ENCODE data around the gene LGALS7.

Gene LGALS7

DNA sequence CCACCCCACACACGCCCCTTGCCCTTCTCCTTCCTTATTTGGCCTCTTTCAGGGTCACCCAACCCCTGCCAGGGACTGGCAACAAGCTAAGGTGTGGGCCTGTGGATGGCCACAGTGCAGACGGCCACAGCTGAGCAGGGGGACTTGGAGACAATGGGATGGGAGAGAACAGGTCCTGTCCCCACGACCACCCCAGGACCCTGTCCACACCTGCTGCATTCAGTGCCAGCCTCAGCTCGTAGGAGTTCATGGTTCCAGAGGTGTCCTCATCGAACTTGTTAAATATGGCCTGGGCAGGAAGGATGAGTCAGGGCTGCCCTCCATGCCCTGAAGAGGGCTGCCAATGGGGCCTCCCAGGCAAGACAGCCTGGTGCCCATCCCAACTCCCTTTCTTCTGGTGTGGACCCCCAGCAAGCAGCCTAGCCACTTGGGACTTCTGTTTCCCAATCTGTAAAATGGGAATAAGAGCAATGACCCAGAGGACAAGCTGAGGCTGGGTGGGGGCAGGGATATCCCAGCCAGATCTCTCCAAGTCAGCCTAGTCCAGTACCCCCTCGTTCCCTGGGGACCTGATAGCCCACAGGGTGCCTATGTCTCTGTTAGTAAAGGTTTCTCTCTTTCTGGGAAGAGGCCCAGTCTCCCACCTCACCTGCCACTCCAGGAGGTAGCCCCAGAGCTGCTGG lies 39.7 kb downstream of the LGALS7 start:
- no peak for DNase-seq (ENCODE audit: extremely low read depth, low read depth)
- TF ChIP-seq, protein P1, sequence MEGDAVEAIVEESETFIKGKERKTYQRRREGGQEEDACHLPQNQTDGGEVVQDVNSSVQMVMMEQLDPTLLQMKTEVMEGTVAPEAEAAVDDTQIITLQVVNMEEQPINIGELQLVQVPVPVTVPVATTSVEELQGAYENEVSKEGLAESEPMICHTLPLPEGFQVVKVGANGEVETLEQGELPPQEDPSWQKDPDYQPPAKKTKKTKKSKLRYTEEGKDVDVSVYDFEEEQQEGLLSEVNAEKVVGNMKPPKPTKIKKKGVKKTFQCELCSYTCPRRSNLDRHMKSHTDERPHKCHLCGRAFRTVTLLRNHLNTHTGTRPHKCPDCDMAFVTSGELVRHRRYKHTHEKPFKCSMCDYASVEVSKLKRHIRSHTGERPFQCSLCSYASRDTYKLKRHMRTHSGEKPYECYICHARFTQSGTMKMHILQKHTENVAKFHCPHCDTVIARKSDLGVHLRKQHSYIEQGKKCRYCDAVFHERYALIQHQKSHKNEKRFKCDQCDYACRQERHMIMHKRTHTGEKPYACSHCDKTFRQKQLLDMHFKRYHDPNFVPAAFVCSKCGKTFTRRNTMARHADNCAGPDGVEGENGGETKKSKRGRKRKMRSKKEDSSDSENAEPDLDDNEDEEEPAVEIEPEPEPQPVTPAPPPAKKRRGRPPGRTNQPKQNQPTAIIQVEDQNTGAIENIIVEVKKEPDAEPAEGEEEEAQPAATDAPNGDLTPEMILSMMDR (IDR thresholded peaks at IDR 0.05; ENCODE audit: low read depth, low read length, missing control alignments) = no peak

GRCh38 chr19:38733241-38733492 lies 40.1 kb downstream of the LGALS7 start:
- TF ChIP-seq, protein P1 (IDR thresholded peaks at IDR 0.05; ENCODE audit: low read depth, low read length, missing control alignments) = no peak
- H3K4me3 ChIP-seq (replicated peaks; ENCODE audit: low read depth, low read length) = no peak overlapping the region
- DNase-seq (ENCODE audit: extremely low read depth, low read depth) = no peak

More for the DNA sequence above, 39.7 kb downstream of the LGALS7 start:
- H3K4me3 ChIP-seq (replicated peaks; ENCODE audit: low read depth, low read length) = no peak overlapping the region

DNA sequence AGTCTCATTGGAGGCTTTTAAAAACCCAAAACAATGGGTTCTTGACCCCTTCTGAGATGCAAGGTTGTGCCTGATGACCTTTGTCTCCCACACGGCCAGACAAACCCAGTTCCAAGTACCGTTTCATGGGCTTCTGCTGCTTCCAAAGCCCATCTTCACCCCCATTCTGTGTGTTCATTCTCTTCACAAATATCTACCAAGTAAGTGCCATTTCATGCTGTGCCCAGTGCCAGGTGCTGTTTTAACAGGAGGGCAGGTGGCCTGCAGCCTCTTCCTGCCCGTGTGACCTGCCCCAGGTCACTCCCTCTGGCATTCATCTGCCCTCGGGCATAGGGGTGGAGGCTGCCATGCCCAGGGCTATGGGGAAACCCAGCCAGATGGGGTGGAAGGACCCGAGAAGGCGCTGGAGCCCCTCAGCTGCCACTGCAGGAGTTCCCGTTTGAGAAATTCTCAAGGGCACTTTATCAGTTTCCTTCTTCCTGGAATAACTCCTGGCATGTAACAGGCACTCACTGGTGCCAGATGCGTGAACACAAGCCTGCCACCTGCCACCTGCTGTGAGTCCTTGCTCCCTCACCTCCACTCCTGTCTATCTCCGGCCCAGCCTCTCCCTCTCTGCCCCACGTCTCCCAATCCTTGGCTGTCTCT lies 41.5 kb downstream of the LGALS7 start:
- no peak overlapping the region for H3K4me3 ChIP-seq (replicated peaks; ENCODE audit: low read depth, low read length)
- TF ChIP-seq, protein P1 (IDR thresholded peaks at IDR 0.05; ENCODE audit: low read depth, low read length, missing control alignments) = no peak
- no peak for DNase-seq (ENCODE audit: extremely low read depth, low read depth)

DNA sequence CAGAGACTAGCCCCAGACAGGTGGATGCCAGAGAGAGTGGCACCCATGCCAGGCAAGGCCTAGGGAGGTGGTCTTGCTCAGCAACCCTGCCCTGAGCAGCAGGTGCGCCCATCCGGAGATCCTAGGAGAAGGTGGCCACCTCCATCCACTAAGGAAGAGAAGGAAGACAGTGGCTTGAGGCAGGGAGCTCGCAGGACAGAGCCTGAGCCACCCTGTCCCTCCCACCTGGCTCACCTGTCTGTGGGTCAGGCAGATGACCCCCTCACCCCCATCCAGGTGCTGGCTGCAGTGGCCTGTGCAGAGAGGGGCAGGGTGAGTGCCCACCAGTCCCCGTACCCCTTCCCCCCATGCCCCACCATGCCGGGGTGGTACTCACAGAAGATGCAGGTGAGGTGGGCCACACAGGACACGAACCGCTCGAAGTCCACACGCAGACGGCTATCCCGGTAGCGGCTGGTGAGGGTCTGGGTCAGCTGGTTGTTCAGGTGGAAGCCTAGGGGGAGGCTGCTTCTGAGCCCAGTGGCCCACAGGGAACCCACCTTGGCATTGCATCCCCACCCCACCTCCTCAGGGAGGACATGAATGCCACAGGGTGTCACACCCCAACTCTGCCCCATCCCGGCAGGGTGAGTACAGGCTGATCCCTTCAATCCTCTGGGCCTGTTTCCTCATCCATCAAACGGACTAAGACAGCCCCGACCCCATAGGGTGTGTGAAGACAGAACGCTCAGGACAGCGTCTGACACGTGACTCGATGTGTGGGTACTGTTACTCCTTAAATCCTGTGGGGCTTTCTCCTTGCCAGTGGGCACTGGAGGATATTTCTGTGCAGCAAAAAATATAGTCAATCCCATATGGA lies 42.4 kb downstream of the LGALS7 start:
- no peak for DNase-seq (ENCODE audit: extremely low read depth, low read depth)
- TF ChIP-seq, protein P1 (IDR thresholded peaks at IDR 0.05; ENCODE audit: low read depth, low read length, missing control alignments) = no peak
- no peak overlapping the region for H3K4me3 ChIP-seq (replicated peaks; ENCODE audit: low read depth, low read length)

GRCh38 chr19:38730470-38730730 lies 42.9 kb downstream of the LGALS7 start:
- TF ChIP-seq, protein P1 (IDR thresholded peaks at IDR 0.05; ENCODE audit: low read depth, low read length, missing control alignments) = no peak
- no peak overlapping the region for H3K4me3 ChIP-seq (replicated peaks; ENCODE audit: low read depth, low read length)
- DNase-seq (ENCODE audit: extremely low read depth, low read depth) = no peak

- no peak for DNase-seq (ENCODE audit: extremely low read depth, low read depth)
- TF ChIP-seq, protein P1 (IDR thresholded peaks at IDR 0.05; ENCODE audit: low read depth, low read length, missing control alignments) = peak; percentile 87
- H3K4me3 ChIP-seq (replicated peaks; ENCODE audit: low read depth, low read length) = no peak overlapping the region
Measured at GRCh38 chr19:38729653-38730469, 43.5 kb downstream of the LGALS7 start.

All from HFF-Myc (cell line).